Measurements from ENCODE around the gene DNAH12.
"Not testable (repeated sequence)": the region's sequence is repeated elsewhere in the genome, so short reads cannot be mapped to it uniquely, and the experiment has no call there.

Gene DNAH12

GRCh38 chr3:57518276-57518915 is 25.7 kb downstream of the DNAH12 start:
- no peak for DNase-seq

GRCh38 chr3:57512166-57512565 is 32.0 kb downstream of the DNAH12 start:
- no peak for DNase-seq

GRCh38 chr3:57505901-57506300 is 38.2 kb downstream of the DNAH12 start:
- DNase-seq, result no peak

GRCh38 chr3:57500506-57500905 is 43.6 kb downstream of the DNAH12 start:
- DNase-seq, result no peak

GRCh38 chr3:57497904-57498303 is 46.2 kb downstream of the DNAH12 start:
- no peak for DNase-seq

- no peak for DNase-seq
Measured at GRCh38 chr3:57484563-57484962, 59.6 kb downstream of the DNAH12 start.

- DNase-seq, result not testable (repeated sequence)
Measured at GRCh38 chr3:57477193-57477592, 67.0 kb downstream of the DNAH12 start.

GRCh38 chr3:57464801-57465200 is 79.3 kb downstream of the DNAH12 start:
- DNase-seq, result no peak

GRCh38 chr3:57464011-57464410 is 80.1 kb downstream of the DNAH12 start:
- no peak for DNase-seq

GRCh38 chr3:57451150-57451846 is 92.8 kb downstream of the DNAH12 start:
- DNase-seq, result no peak

- DNase-seq, result not testable (repeated sequence)
Measured at GRCh38 chr3:57449276-57449847, 94.8 kb downstream of the DNAH12 start.

- DNase-seq, result not testable (repeated sequence)
Measured at GRCh38 chr3:57448489-57448888, 95.7 kb downstream of the DNAH12 start.

GRCh38 chr3:57446318-57446841 is 97.8 kb downstream of the DNAH12 start:
- no peak for DNase-seq

- DNase-seq, result no peak
Measured at GRCh38 chr3:57444469-57444868, 99.7 kb downstream of the DNAH12 start.

GRCh38 chr3:57440144-57440543 is 104.0 kb downstream of the DNAH12 start:
- DNase-seq, result not testable (repeated sequence)

GRCh38 chr3:57438460-57438859 is 105.7 kb downstream of the DNAH12 start:
- not testable (repeated sequence) for DNase-seq

- DNase-seq, result no peak
Measured at GRCh38 chr3:57436195-57436761, 107.9 kb downstream of the DNAH12 start.

GRCh38 chr3:57434041-57434440 is 110.1 kb downstream of the DNAH12 start:
- no peak for DNase-seq

GRCh38 chr3:57423335-57423734 is 120.8 kb downstream of the DNAH12 start:
- DNase-seq, result no peak

GRCh38 chr3:57421336-57421735 is 122.8 kb downstream of the DNAH12 start:
- no peak for DNase-seq

GRCh38 chr3:57420001-57420400 is 124.1 kb downstream of the DNAH12 start:
- DNase-seq, result no peak

- DNase-seq, result no peak
Measured at GRCh38 chr3:57411715-57412114, 132.4 kb downstream of the DNAH12 start.

- no peak for DNase-seq
Measured at GRCh38 chr3:57409471-57409870, 134.7 kb downstream of the DNAH12 start.

- no peak for DNase-seq
Measured at GRCh38 chr3:57402675-57403074, 141.5 kb downstream of the DNAH12 start.

Data from CD4-positive, alpha-beta T cell treated with Interleukin-4 for 1 hour (primary cell).